PC-9 (cell line): Measurements from ENCODE around the gene GABARAP.
"Not testable (repeated sequence)": the region's sequence is repeated elsewhere in the genome, so short reads cannot be mapped to it uniquely, and the experiment has no call there.

Experiments
- EZH2 ChIP-seq: fragments of 200-600 bp; sonication (generic); IDR thresholded peaks from 2 replicates; pipeline ENCODE4 v1.8.0; 2017; ENCODE audit warnings: antibody characterized with exemption, low read depth
- TF ChIP-seq, protein P1 (sequence below): fragments of 200-600 bp; sonication (generic); conservative IDR thresholded peaks from 2 replicates; pipeline ENCODE4 v1.6.1; 2017; ENCODE audit warnings: mixed run types, antibody characterized with exemption, mild to moderate bottlenecking, moderate library complexity

DNA sequence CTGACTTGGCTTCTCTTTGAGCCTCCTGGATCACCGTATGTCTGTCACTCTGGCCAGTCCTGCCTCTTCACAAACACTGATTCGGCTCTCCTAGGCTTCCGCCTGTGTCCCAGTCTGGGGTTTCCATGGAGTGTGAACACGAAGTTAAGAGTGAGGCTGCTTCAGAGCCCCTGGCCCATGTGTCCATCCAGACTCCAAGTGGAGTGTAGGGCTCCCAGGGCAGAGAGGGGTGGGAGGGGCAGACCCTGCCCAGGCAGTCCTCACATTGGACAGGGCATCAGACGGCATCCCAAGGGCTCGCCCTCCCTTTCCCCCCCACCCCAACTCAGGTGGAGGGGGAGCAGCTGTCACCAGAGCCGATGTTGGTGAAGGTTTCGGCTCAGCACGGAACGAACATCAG is 1.6 kb upstream of the GABARAP start:
- TF ChIP-seq, protein P1, sequence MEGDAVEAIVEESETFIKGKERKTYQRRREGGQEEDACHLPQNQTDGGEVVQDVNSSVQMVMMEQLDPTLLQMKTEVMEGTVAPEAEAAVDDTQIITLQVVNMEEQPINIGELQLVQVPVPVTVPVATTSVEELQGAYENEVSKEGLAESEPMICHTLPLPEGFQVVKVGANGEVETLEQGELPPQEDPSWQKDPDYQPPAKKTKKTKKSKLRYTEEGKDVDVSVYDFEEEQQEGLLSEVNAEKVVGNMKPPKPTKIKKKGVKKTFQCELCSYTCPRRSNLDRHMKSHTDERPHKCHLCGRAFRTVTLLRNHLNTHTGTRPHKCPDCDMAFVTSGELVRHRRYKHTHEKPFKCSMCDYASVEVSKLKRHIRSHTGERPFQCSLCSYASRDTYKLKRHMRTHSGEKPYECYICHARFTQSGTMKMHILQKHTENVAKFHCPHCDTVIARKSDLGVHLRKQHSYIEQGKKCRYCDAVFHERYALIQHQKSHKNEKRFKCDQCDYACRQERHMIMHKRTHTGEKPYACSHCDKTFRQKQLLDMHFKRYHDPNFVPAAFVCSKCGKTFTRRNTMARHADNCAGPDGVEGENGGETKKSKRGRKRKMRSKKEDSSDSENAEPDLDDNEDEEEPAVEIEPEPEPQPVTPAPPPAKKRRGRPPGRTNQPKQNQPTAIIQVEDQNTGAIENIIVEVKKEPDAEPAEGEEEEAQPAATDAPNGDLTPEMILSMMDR = not testable (repeated sequence)
- not testable (repeated sequence) for TF ChIP-seq EZH2
